A549 (cell line): ENCODE measurements around the gene GMDS.

Experiments used
- JUNB ChIP-seq: fragments of >200 bp; sonication (Bioruptor Twin); formaldehyde crosslinking; IDR thresholded peaks from 2 replicates; pipeline ENCODE4 v1.6.1; 2016
- POLR2A ChIP-seq: IDR thresholded peaks from 2 replicates; pipeline ENCODE4 v1.6.1; 2012; ENCODE audit warnings: mild to moderate bottlenecking, low read length
- TF ChIP-seq, protein P1 (sequence below): fragments of >200 bp; sonication (Bioruptor Twin); formaldehyde crosslinking; IDR thresholded peaks from 3 replicates; pipeline ENCODE4 v1.5.1; 2016

DNA sequence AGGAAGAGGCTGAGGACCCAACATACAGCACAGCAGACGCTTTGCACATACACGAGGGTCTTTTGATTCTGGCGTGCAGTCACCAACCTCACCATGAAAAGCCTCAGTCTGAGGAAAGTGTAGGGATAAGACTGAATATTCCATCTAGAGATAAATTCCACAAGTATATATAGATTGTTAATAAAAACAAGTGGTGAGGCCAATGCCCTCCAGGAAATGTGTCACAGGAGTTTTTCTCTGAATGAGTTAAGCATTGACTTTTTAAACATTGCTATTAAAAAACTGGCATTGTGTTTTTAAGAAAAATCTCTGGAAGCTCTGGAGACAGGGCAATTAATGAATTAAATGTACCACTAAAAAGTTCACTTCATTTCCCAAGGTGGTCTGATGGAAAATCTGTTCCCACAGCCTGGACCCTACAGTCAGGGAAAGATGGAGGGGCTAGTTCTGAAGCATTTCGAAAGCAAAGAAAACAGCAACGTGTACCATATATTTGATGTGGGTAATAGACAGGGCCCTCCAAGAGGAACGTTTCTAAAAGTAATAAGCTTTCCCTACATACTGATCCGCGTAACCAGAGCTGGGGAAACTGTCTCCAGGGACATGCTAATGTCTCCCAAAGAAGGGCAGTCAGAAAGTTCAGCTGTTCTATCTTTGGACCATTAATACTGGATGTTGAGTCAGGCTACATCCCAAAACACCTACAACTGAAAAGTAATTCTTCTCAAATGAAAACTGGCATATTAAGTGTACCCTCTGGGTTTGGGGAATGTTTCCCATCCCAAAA is 334.6 kb downstream of the GMDS start:
- TF ChIP-seq POLR2A (no peak), JUNB (no peak)
- TF ChIP-seq, protein P1, sequence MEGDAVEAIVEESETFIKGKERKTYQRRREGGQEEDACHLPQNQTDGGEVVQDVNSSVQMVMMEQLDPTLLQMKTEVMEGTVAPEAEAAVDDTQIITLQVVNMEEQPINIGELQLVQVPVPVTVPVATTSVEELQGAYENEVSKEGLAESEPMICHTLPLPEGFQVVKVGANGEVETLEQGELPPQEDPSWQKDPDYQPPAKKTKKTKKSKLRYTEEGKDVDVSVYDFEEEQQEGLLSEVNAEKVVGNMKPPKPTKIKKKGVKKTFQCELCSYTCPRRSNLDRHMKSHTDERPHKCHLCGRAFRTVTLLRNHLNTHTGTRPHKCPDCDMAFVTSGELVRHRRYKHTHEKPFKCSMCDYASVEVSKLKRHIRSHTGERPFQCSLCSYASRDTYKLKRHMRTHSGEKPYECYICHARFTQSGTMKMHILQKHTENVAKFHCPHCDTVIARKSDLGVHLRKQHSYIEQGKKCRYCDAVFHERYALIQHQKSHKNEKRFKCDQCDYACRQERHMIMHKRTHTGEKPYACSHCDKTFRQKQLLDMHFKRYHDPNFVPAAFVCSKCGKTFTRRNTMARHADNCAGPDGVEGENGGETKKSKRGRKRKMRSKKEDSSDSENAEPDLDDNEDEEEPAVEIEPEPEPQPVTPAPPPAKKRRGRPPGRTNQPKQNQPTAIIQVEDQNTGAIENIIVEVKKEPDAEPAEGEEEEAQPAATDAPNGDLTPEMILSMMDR, result no peak
